ENCODE results near the gene MED4. TPM values are rescaled to one million over a fixed set of nuclear protein-coding genes. Genes with fewer than 3 reads are reported as not detected.
A peak's percentile ranks its signal among the peaks of the same experiment; 100 is the strongest.

Gene MED4
- total RNA-seq, 3 donors from 2014 or later (not counting 1 experiment from before 2014, with no cell fraction given): 58.2 to 59.3 (median 58.4) TPM

GRCh38 chr13:48054601-48055000, 40.3 kb downstream of the MED4 start:
- H3K4me3 Mint-ChIP-seq: no peak overlapping the region
- Histone ChIP-seq H3K4me1 (ENCODE audit: control insufficient read depth, insufficient read depth, low read length) (no peaks in the 10 kb centered on the region), H3K36me3 (ENCODE audit: control insufficient read depth, insufficient read depth, low read length) (peaks cover 16% of the 10 kb centered on the region), H3K27ac (ENCODE audit: low read length) (no peak overlapping the region), H3K9me3 (ENCODE audit: control insufficient read depth, insufficient read depth, low read length) (no peaks in the 10 kb centered on the region), H3K4me3 (ENCODE audit: low read length) (no peak overlapping the region), H3K27me3 (ENCODE audit: control insufficient read depth, insufficient read depth, low read length) (no peaks in the 10 kb centered on the region)
- peaks cover 20% of the 10 kb centered on the region for H3K36me3 Mint-ChIP-seq
- TF ChIP-seq CTCF (IDR thresholded peaks at IDR 0.05): no peak
- DNase-seq (no peak), ATAC-seq (no peak)
- intact Hi-C loops (cut with micrococcal nuclease): no loop called here
- H3K9me3 Mint-ChIP-seq: no peaks in the 10 kb centered on the region
- 93% methylated on average over 6 of the region's 6 CpGs for WGBS (ENCODE audit: insufficient coverage)
- no peak overlapping the region for H3K27ac Mint-ChIP-seq
- H3K27me3 Mint-ChIP-seq (ENCODE audit: low read depth in 2 of 2): no peaks in the 10 kb centered on the region
- peaks cover 0 to 6% of the 10 kb centered on the region in 2 donors for H3K4me1 Mint-ChIP-seq

- DNase-seq (no peak), ATAC-seq (no peak)
- H3K27me3 ChIP-seq (ENCODE audit: control insufficient read depth, insufficient read depth, low read length): no peaks in the 10 kb centered on the region
- intact Hi-C loops (cut with micrococcal nuclease): no loop called here
- Mint-ChIP-seq H3K4me3 (no peak overlapping the region), H3K27me3 (ENCODE audit: low read depth in 2 of 2) (no peaks in the 10 kb centered on the region), H3K4me1 (peaks cover 0 to 3% of the 10 kb centered on the region in 2 donors), H3K36me3 (peaks cover 20% of the 10 kb centered on the region), H3K27ac (no peak overlapping the region), H3K9me3 (no peaks in the 10 kb centered on the region)
- no peaks in the 10 kb centered on the region for H3K4me1 ChIP-seq (ENCODE audit: control insufficient read depth, insufficient read depth, low read length)
- H3K27ac ChIP-seq (ENCODE audit: low read length): no peak overlapping the region
- no peak overlapping the region for H3K4me3 ChIP-seq (ENCODE audit: low read length)
- WGBS (ENCODE audit: insufficient coverage): 99% methylated on average over 3 of the region's 3 CpGs
- H3K9me3 ChIP-seq (ENCODE audit: control insufficient read depth, insufficient read depth, low read length): no peaks in the 10 kb centered on the region
- H3K36me3 ChIP-seq (ENCODE audit: control insufficient read depth, insufficient read depth, low read length): peaks cover 27% of the 10 kb centered on the region
- TF ChIP-seq CTCF (IDR thresholded peaks at IDR 0.05): no peak
Observed at GRCh38 chr13:48050550-48050949, 44.4 kb downstream of the MED4 start.

GRCh38 chr13:48043789-48044503, 51.0 kb downstream of the MED4 start:
- Histone ChIP-seq H3K9me3 (ENCODE audit: control insufficient read depth, insufficient read depth, low read length) (no peaks in the 10 kb centered on the region), H3K4me1 (ENCODE audit: control insufficient read depth, insufficient read depth, low read length) (no peaks in the 10 kb centered on the region), H3K27ac (ENCODE audit: low read length) (no peak overlapping the region), H3K4me3 (ENCODE audit: low read length) (no peak overlapping the region), H3K36me3 (ENCODE audit: control insufficient read depth, insufficient read depth, low read length) (peaks cover 15% of the 10 kb centered on the region), H3K27me3 (ENCODE audit: control insufficient read depth, insufficient read depth, low read length) (no peaks in the 10 kb centered on the region)
- no peak for TF ChIP-seq CTCF (IDR thresholded peaks at IDR 0.05)
- H3K27me3 Mint-ChIP-seq (ENCODE audit: low read depth in 2 of 2): no peaks in the 10 kb centered on the region
- H3K36me3 Mint-ChIP-seq: no peaks in the 10 kb centered on the region
- ATAC-seq (no peak), DNase-seq (peak in 1 of 2 donors; percentile 10)
- peak overlapping the region in 1 of 2 donors; percentile 46 for H3K27ac Mint-ChIP-seq
- peaks cover 4 to 8% of the 10 kb centered on the region in 2 donors for H3K4me1 Mint-ChIP-seq
- no peaks in the 10 kb centered on the region for H3K9me3 Mint-ChIP-seq
- intact Hi-C loops (cut with micrococcal nuclease): no loop called here
- H3K4me3 Mint-ChIP-seq: no peak overlapping the region

GRCh38 chr13:48042894-48043293, 52.0 kb downstream of the MED4 start:
- Histone ChIP-seq H3K36me3 (ENCODE audit: control insufficient read depth, insufficient read depth, low read length) (peaks cover 4% of the 10 kb centered on the region), H3K4me1 (ENCODE audit: control insufficient read depth, insufficient read depth, low read length) (peaks cover 5% of the 10 kb centered on the region), H3K27ac (ENCODE audit: low read length) (no peak overlapping the region), H3K4me3 (ENCODE audit: low read length) (no peak overlapping the region), H3K9me3 (ENCODE audit: control insufficient read depth, insufficient read depth, low read length) (no peaks in the 10 kb centered on the region), H3K27me3 (ENCODE audit: control insufficient read depth, insufficient read depth, low read length) (no peaks in the 10 kb centered on the region)
- DNase-seq (no peak), ATAC-seq (no peak)
- Mint-ChIP-seq H3K27ac (peak overlapping the region in 1 of 2 donors; percentile 18), H3K4me3 (no peak overlapping the region), H3K4me1 (peaks cover 12 to 16% of the 10 kb centered on the region in 2 donors), H3K9me3 (no peaks in the 10 kb centered on the region), H3K27me3 (ENCODE audit: low read depth in 2 of 2) (no peaks in the 10 kb centered on the region), H3K36me3 (no peaks in the 10 kb centered on the region)
- intact Hi-C loops (cut with micrococcal nuclease): no loop called here
- TF ChIP-seq CTCF (IDR thresholded peaks at IDR 0.05): no peak
- WGBS (ENCODE audit: insufficient coverage): 98% methylated on average over 2 of the region's 2 CpGs

Data from natural killer cell (primary cell).